GM18517 (cell line): Measurements from ENCODE around the gene UBXN1.
"Not testable (repeated sequence)": the region's sequence is repeated elsewhere in the genome, so short reads cannot be mapped to it uniquely, and the experiment has no call there.

Experiments
- ATAC-seq: cut with Tn5 transposase; IDR thresholded peaks from one replicate; pipeline ENCODE4 v1.9.1; 2021; ENCODE audit warnings: mild to moderate bottlenecking, moderate library complexity; ENCODE audit not compliant: unreplicated experiment

Gene UBXN1

DNA sequence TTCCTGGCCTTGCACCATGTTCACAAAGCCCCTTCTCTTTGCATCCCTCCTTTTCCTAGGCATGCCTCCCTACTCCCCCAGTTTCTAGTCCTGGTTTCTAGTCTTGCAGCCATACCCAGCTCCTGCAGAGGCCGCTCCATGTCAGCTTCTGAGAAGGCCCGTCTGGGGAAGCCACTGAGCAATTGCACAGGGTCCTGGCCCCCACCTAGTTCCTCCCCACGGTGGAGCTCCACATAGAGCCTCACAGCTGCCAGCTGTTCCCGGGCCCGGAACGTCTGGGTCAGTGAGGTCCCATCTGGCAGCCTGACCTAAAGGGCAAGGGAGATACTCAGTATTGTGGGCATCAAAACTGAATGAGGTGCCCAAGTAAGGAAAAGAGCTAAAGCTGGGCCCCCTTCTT is 2.2 kb downstream of the UBXN1 start:
- ATAC-seq: no peak

- ATAC-seq: not testable (repeated sequence)
Measured at GRCh38 chr11:62675415-62675814, 3.5 kb downstream of the UBXN1 start.

GRCh38 chr11:62673196-62673525 is 5.7 kb downstream of the UBXN1 start:
- no peak for ATAC-seq

- peak; percentile 68 for ATAC-seq
Measured at GRCh38 chr11:62671608-62672389, 7.1 kb downstream of the UBXN1 start, which contains the start of the genes LBHD1 and UQCC3. Gene LBHD1, minus strand, starts transcription at chr11:62672267. Its CDS starts 2,236 bp downstream, at chr11:62670031. Gene UQCC3, plus strand, starts transcription at chr11:62671673. Its CDS starts 73 bp downstream, at chr11:62671746.

- peak; percentile 11 for ATAC-seq
Measured at GRCh38 chr11:62671236-62671607, 7.7 kb downstream of the UBXN1 start.

GRCh38 chr11:62669420-62670161 is 9.3 kb downstream of the UBXN1 start:
- no peak for ATAC-seq

DNA sequence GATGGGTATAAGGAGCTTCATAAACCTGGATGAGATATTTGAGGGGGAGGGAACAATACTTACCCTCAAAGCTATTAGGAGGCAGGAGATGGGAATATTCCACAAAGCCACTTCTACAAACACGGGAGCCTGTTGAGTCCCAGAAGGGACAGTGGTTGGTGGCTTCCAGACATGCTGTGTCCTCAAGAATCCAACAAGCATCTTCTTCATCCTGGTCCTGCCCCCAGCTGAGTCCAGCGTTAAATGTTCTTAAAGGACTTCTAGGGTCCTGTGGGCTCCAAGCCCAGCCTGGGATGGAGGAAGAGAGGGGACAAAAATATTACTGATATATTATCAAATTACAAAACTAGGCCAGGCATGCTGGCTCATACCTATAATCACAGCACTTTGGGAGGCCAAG is 11.4 kb downstream of the UBXN1 start:
- no peak for ATAC-seq

DNA sequence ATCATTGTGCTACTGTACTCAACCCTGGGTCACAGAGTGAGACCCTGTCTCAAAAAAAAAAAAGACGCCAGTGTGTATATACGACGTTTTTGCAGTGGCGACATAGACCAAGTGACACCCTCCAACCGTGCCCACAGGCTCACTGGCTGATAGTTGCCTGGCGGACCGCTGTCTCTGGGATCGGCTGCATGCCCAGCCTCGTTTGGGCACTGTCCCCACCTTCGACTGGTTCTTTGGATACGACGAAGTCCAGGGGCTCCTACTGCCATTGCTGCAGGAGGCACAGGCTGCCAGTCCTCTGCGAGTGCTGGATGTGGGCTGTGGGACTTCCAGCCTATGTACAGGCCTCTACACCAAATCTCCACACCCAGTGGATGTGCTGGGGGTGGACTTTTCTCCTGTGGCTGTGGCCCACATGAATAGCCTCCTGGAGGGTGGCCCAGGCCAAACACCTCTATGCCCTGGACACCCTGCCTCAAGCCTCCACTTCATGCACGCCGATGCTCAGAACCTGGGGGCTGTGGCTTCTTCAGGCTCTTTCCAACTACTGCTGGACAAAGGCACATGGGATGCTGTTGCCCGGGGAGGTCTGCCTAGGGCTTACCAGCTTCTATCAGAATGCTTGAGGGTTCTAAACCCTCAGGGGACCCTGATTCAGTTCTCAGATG is 12.5 kb downstream of the UBXN1 start:
- no peak for ATAC-seq

- ATAC-seq: peak; percentile 36
Measured at GRCh38 chr11:62665599-62666258, 13.1 kb downstream of the UBXN1 start.

GRCh38 chr11:62665075-62665598 is 13.7 kb downstream of the UBXN1 start, which contains the start of the genes C11orf98 and CSKMT:
Gene C11orf98, minus strand, starts transcription at chr11:62665210. Its CDS starts 41 bp downstream, at chr11:62665169.
Gene CSKMT, plus strand, starts transcription at chr11:62665312. Its CDS starts 568 bp downstream, at chr11:62665880.
- ATAC-seq: peak; percentile 75

DNA sequence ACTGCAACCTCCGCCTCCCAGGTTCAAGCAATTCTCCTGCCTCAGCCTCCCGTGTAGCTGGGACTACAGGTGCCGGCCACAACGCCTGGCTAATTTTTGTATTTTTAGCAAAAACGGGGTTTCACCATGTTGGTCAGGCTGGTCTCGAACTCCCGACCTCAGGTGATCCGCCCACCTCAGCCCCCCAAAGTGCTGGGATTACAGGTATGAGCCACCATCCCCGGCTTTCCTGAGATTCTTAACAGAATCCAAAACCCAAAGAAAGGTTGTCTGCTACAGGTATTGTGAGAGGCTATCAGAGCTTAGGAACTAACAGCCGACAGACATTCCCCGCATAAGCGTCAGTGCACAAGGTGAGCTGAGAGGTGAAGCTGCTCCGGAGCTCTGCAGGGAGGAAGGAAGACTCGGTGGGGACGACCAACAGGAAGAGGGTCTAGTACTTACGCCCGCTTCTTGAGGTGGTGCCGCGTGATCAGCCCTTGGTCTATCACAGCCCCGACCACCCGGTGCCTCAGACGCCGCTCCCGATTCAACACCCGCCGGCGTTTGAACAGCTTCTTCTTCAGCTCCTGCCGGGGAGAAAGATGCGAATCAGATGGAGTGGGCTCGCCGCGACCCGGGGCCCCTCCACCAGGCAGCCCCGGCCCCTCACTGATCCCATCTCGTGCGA is 14.3 kb downstream of the UBXN1 start:
- ATAC-seq: peak; percentile 10

DNA sequence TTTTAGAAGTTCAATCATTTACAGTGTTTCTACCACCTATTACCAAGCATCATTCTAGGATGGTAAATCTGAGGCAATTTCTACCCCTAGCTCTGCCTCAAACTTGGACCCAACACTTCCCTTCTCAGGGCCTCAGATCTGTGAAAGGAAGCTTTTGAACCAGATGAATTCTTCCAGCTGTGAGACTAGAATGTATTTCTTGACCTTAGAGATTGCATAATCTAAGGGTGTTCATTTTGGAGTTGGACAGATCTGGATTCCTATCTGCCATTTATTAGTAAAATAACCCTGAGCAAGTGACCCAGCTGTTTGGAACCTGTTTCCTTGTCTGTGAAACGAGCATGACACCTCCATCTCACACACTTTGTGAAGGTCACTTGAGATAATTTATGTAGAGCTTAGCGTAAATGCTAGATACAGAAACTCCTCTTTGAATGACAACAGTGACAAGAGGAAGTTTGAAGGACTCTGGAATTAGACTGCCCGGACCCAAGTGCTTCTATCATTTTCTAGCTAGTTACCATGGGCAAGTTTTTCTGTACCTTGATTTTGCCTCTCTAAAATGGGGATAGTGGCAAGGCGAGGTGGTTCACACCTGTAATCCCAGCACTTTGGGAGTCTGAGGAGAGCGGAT is 22.0 kb downstream of the UBXN1 start:
- no peak for ATAC-seq

DNA sequence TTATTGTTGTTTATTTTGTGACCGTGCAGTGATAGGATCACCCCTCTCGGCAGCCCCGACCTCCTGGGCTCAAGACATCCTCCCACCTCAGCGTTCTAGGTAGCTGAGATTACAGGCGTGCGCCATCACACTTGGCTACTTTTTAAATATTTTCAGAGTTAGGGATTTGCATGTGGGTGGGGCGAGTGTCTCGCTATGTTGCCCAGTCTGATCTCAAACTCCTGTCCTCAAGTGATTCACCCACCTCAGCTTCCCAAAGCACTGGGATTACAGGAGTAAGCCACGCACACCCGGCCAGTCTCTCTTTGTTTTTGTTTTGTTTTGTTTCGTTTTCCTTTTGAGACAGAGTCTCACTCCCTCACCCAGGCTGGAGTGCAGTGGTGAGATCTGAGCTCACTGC is 24.6 kb downstream of the UBXN1 start:
- no peak for ATAC-seq

GRCh38 chr11:62652161-62653006 is 26.5 kb downstream of the UBXN1 start:
- no peak for ATAC-seq

GRCh38 chr11:62650283-62650682 is 28.6 kb downstream of the UBXN1 start:
- not testable (repeated sequence) for ATAC-seq

- ATAC-seq: no peak
Measured at GRCh38 chr11:62649486-62649885, 29.4 kb downstream of the UBXN1 start.

- no peak for ATAC-seq
Measured at GRCh38 chr11:62648967-62649364, 29.9 kb downstream of the UBXN1 start.

- no peak for ATAC-seq
Measured at GRCh38 chr11:62648185-62648966, 30.5 kb downstream of the UBXN1 start.
